Measurements from ENCODE around the gene NSUN4. TPM values are rescaled to one million over a fixed set of nuclear protein-coding genes. Genes with fewer than 3 reads are reported as not detected.

NSUN4 gene
- total and polyA plus RNA-seq, 2 of the 13 experiments (the other 11 are each of a cell fraction or from before 2014, with no cell fraction given): 21.5 to 23.5 TPM

GRCh38 chr1:46394108-46394871 lies 53.7 kb downstream of the NSUN4 start, which contains the start of gene FAAH (continued):
- no peak for TF ChIP-seq TCF7L2 (IDR thresholded peaks at IDR 0.05; ENCODE audit: low read depth, low read length)
- peak; percentile 82; the same call in 1 of the 2 replicates for TF ChIP-seq CHCHD3 (CRISPR knock-in tag; IDR thresholded peaks at IDR 0.05)
- no peak for TF ChIP-seq ATM (IDR thresholded peaks at IDR 0.05; ENCODE audit: borderline replicate concordance)
- TF ChIP-seq MXD3 (CRISPR knock-in tag; IDR thresholded peaks at IDR 0.05): peak; percentile 95
- peak; percentile 51 for TF ChIP-seq POLR2AphosphoS5 (IDR thresholded peaks at IDR 0.05; ENCODE audit: low read depth, low read length)
- no peak; the same call in 1 of the 2 replicates for TF ChIP-seq ZNF775 (CRISPR knock-in tag; IDR thresholded peaks at IDR 0.05; ENCODE audit: borderline replicate concordance)
- no peak for TF ChIP-seq ZBTB4 (CRISPR knock-in tag; IDR thresholded peaks at IDR 0.05; ENCODE audit: borderline replicate concordance)
- peak; percentile 73; the same call in 1 of the 2 replicates for TF ChIP-seq ZSCAN9 (CRISPR knock-in tag; IDR thresholded peaks at IDR 0.05; ENCODE audit: borderline replicate concordance)
- TF ChIP-seq, protein P1, sequence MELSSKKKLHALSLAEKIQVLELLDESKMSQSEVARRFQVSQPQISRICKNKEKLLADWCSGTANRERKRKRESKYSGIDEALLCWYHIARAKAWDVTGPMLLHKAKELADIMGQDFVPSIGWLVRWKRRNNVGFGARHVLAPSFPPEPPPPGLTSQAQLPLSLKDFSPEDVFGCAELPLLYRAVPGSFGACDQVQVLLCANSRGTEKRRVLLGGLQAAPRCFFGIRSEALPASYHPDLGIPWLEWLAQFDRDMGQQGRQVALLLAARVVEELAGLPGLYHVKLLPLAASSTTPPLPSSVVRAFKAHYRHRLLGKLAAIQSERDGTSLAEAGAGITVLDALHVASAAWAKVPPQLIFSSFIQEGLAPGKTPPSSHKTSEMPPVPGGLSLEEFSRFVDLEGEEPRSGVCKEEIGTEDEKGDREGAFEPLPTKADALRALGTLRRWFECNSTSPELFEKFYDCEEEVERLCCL (CRISPR knock-in tag; IDR thresholded peaks at IDR 0.05; ENCODE audit: borderline replicate concordance): no peak
- TF ChIP-seq ELF4 (CRISPR knock-in tag; IDR thresholded peaks at IDR 0.05; ENCODE audit: borderline replicate concordance): no peak
- 0 out of 2 replicates have a peak, but pooled peaks have one; percentile 84 for TF ChIP-seq ZNF790 (CRISPR knock-in tag; IDR thresholded peaks at IDR 0.05; ENCODE audit: borderline replicate concordance)
- TF ChIP-seq SRSF1 (optimal IDR thresholded peaks at IDR 0.05; ENCODE audit: low read depth, low read length): no peak
- 0 out of 2 replicates have a peak, but pooled peaks have one; percentile 41 for TF ChIP-seq SIX1 (CRISPR knock-in tag; IDR thresholded peaks at IDR 0.05; ENCODE audit: borderline replicate concordance)
- TF ChIP-seq ZNF713 (CRISPR knock-in tag; IDR thresholded peaks at IDR 0.05): no peak
- TF ChIP-seq XRCC5 (optimal IDR thresholded peaks at IDR 0.05; ENCODE audit: low read length): no peak
- TF ChIP-seq PAWR (CRISPR knock-in tag; IDR thresholded peaks at IDR 0.05; ENCODE audit: borderline replicate concordance): no peak
- peak; percentile 97 for TF ChIP-seq ZNF343 (CRISPR knock-in tag; IDR thresholded peaks at IDR 0.05)
- TF ChIP-seq NONO (IDR thresholded peaks at IDR 0.05): no peak
- 0 out of 2 replicates have a peak, but pooled peaks have one; percentile 27 for TF ChIP-seq NONO (CRISPR knock-in tag; conservative IDR thresholded peaks at IDR 0.05)
- no peak for TF ChIP-seq SETDB1 (CRISPR knock-in tag; IDR thresholded peaks at IDR 0.05; ENCODE audit: borderline replicate concordance)
- 0 out of 2 replicates have a peak, but pooled peaks have one; percentile 60 for TF ChIP-seq KLF6 (CRISPR knock-in tag; IDR thresholded peaks at IDR 0.05)

Measured in HepG2 (cell line).